Tongue (tissue), 2 donors: ENCODE results near the gene PACC1. TPM values are rescaled to one million over a fixed set of nuclear protein-coding genes. Genes with fewer than 3 reads are reported as not detected.
A peak's percentile ranks its signal among the peaks of the same experiment; 100 is the strongest.
"Not testable (repeated sequence)": the region's sequence is repeated elsewhere in the genome, so short reads cannot be mapped to it uniquely, and the experiment has no call there.

Experiments
- DNase-seq: peaks from one replicate; pipeline ENCODE4 v3.0.0-alpha.2; 2015
- total RNA-seq: library from RNA; depleted of rRNA; stranded (reverse); fragments of >200 nt; gene quantifications from one replicate; pipeline ENCODE4 v1.2.3, GENCODE V29; 2014

The PACC1 gene
- total RNA-seq, 1 donor from 2014 or later = 10.3 TPM

DNA sequence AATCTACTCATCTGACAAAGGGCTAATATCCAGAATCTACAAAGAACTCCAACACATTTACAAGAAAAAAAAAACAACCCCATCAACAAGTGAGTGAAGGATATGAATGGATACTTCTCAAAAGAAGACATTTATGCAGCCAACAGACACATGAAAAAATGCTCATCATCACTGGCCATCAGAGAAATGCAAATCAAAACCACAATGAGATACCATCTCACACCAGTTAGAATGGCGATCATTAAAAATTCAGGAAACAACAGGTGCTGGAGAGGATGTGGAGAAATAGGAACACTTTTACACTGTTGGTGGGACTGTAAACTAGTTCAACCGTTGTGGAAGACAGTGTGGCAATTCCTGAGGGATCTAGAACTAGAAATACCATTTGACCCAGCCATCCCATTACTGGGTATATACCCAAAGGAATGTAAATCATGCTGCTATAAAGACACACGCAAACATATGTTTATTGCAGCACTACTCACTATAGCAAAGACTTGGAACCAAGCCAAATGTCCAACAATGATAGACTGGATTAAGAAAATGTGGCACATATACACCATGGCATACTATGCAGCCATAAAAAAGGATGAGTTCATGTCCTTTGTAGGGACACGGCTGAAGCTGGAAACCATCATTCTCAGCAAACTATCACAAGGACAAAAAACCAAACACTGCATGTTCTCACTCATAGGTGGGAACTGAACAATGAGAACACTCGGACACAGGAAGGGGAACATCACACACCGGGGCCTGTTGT lies 18.8 kb downstream of the PACC1 start:
- not testable (repeated sequence) for DNase-seq

- DNase-seq = no peak
These were observed 25.5 kb downstream of the PACC1 start for GRCh38 chr1:212388985-212389716.

GRCh38 chr1:212386029-212386428 lies 28.7 kb downstream of the PACC1 start:
- no peak for DNase-seq

- DNase-seq = no peak
These were observed 33.2 kb downstream of the PACC1 start for GRCh38 chr1:212381397-212382035.

DNA sequence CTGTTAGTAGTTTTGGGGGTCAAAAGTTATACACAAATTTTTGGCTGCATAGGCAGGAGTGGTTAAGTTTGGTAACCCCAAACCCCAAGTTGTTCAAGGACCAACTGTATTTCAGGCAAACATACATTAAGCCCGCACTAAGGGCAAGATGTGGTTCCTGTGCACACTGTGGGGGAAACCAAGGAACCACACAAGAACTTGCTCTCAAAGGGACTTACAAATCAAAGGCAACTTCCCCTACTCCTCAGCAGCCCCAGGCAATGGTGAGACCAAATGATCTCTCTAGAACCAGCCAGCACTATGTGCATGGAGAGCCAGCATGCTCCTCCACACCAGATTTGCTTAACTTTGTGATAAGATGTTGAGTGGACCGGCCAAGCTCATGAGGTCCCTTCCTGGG lies 35.3 kb downstream of the PACC1 start:
- no peak for DNase-seq

DNA sequence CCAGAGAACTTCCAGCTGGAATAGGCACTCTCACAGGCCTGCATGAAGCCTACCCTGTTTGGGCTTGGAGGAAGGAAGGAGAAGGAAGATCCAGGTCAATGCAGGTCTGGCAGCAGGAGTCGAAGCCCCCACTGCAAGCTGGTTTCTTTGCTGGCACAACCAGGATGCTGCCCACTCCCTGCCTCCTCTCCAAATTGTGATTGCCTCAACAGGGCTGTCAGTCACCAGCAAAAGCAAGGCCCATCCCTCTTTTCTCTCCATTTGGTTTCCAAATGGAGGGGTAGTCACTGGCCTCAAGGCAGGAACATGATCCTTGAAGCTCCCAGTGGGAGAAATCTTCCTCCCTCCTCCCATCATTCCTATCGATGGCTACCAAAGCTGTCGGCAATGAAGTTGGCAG lies 37.0 kb downstream of the PACC1 start:
- DNase-seq = no peak

DNA sequence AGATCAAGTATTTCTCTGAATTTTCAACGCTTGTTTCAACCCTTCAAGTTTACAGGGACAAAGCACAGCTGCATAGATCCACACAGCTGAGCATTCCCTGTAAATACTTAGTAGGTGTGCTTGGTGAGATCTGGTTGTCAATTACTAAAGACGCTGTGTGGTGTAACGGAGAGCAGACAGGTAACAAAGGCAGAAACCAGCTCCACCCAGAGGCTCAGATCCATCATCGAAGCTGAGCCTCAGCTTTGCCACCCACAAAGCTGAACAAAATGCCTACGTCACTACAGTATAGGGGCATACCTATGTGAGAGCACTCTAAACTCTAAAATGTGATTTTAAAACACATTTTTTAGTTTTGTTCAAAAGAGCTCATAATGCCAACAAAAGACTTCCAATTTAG lies 38.7 kb downstream of the PACC1 start:
- DNase-seq = no peak

DNA sequence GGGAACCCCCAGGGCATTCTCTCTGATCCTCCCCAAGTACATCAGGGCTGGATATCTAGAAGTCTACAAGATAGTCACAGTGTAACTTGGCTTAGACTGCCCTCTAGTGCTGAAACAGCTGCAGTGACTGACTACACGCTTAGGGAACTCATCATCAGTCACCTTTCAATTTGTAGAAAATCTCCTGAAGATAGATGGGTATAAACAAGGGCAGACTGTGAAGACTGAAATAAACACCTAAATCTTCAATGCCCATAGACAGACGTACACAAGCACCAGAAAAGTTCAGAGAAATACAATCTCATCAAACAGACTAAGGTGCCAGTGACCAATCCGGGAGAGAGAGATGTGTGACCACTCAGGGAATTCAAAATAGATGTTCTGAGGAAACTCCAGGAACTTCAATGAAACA lies 46.6 kb downstream of the PACC1 start:
- peak; percentile 68 for DNase-seq

DNA sequence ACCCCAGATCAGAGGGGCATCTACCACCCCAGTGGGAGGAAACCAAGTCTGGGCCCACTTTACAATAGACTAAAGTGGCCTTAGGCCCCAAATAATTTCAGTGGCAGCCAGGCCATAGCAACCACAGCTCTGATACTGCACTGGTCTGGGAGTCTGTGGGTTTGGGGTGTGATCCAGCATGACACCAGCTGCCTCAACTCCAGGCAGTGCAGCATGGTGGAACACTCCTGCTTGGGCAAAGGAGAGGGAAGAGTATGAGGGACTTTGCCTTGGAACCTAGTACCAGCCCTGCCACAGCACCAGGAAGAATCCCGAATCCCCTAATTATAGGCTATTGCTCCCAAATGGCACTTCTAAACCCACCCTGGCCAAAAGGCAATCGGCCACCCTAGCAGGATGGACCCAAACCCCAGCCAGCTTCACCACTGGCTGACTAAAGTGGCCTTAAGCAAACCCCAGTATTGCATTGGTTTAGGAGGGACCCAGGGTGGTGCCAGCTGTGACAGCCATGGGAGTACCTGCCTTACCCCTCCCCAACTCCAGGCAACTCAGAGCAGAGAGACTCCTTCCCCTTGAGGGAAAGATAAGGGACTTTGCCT lies 47.1 kb downstream of the PACC1 start:
- no peak for DNase-seq

GRCh38 chr1:212366901-212367300 lies 47.8 kb downstream of the PACC1 start:
- DNase-seq = no peak

- no peak for DNase-seq
These were observed 49.7 kb downstream of the PACC1 start for GRCh38 chr1:212364985-212365384.

GRCh38 chr1:212359794-212360479 lies 54.7 kb downstream of the PACC1 start:
- DNase-seq = no peak

DNA sequence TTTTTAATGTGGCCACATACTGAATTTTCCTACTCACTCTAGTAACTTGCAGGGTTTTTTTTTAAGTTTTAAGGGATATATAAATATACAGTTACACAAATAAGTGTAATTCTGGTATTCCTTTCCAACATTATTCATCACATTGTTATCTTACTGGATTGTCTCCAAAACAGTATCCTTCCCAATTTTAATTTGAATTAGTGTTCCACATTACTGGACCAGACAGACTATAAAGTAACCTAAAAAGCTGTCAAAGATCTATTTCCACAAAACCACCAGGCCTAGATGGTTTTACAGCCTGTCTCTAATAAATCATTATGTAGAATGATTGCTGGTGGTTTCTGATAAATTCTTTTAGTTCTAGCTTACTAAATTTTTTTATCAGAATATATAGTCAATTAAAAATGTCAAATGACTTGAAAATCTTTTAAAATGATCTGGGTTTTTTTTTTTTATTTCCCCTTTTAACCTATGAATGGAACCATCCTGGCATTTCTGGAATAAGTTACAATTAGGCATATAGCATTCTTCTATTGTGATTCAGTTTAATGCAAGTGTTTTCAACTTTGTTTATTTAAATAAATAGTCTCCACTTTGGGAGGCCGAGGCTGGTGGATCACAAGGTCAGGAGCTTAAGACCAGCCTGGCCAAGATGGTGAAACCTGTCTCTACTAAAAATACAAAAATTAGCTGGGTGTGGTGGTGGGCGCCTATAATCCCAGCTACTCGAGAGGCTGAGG lies 59.3 kb downstream of the PACC1 start:
- DNase-seq = no peak

- DNase-seq = no peak
These were observed 60.2 kb downstream of the PACC1 start for GRCh38 chr1:212354464-212354863.

DNA sequence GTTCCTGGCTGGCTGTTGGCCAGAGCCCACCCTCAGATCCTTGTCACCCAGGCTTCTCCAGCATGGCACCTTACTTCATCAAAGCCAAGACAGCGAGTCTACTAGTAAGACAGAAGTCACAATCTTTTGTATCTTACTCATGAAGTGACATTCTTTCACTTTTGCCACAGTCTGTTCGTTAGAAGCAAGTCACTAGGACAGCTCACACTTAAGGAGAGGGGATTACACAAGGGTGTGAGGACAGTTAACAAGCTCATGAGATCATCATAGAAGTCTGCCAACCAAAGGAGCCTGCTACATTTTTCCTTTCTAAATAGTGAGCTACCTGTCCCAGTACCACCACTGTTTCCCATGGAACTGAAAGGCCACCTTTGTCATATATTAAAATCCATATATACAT lies 61.5 kb downstream of the PACC1 start:
- DNase-seq = no peak

DNA sequence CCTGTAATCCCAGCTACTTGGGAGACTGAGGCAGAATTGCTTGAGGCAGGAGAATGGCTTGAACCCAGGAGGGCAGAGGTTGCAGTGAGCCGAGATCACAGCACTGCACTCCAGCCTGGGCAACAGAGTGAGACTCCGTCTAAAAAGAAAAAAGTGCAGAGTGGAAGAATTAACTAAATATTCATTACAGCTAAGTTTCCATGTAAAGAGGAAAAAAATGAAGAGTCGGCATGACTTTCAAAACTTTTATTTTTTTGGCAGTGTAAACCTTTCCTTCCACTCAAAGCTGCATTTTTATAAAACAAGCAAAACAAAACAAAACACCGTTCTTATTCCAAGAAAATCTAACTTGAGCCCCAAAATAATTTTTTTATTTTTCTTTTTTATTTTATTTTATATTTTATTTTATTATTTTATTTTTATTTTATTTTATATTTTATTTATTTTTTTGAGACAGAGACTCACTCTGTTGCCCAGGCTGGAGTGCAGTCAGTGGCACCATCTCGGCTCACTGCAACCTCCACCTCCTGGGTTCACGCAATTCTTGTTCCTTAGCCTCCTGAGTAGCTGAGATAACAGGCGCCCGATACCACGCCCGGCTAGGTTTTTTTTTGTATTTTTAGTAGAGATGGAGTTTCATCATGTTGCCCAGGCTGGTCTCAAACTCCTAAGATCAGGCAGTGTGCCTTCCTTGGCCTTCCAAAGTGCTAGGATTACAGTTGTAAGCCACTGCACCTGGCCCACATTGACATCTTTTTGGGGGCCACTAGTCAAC lies 62.9 kb downstream of the PACC1 start:
- no peak for DNase-seq

DNA sequence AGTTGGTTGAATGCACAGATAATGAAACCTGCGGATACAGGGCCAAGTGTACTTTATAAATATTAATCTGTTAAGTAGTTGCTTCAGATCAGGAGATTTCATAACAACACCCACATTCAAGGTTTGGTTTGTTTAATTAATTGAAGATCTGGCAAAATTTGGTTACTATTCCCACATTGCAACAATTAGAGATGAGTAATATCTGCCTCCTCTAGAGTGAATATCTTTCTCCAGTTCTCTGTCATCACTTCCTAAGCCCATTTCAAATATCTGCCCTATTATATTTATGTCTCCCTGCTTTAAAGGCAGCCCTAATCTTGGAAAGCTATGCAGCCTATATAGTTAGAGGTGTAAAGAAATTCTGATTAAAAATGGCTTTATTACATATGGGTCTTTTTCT lies 68.1 kb downstream of the PACC1 start:
- DNase-seq = no peak

DNA sequence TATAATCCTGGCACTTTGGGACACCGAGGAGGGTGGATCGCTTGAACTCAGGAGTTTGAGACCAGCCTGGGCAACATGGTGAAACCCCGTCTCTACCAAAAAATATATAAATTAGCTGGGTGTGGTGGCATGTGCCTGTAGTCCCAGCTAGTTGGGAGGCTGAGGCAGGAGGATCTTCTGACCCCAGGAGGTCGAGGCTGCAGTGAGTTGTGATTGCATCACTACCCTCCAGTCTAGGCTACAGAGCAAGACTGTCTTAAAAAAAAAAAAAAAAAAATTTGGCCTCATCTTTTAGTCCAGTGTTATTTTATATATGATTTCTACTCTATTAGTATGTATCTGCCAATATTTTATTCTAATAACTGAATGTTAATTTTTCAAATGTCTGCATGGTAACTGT lies 69.8 kb downstream of the PACC1 start:
- DNase-seq = no peak

DNA sequence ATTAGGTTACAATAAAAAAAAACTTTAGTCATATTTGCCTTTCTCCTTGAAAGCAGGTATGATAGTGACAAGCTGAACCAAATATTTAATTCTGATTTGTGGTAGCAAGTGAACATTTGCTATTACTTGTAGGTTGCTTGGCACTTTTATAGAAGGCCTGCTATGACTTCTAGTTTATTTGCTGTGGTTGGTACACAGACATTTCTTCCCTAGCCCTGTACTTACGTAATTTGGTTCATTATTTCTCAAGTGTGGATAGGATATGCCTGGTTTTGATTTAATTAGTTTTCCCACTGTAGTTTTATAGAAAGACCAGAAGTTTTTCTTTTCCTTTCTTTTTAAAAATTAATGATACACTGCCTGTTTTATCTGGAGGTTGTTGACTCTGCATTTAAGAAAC lies 73.6 kb downstream of the PACC1 start:
- no peak for DNase-seq

DNA sequence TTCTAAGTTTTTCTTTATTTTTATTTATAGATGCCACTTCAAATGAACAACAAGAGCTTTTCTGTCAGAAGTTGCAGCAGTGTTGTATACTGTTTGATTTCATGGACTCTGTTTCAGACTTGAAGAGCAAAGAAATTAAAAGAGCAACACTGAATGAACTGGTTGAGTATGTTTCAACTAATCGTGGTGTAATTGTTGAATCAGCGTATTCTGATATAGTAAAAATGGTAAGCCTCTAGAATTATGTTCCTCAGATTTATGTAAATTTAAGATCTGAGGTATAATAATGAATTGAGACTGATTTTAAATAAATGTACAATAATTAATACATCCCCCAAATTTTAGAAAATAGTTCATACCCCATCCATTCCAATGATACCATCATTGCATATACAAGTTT lies 85.6 kb downstream of the PACC1 start:
- no peak for DNase-seq

DNA sequence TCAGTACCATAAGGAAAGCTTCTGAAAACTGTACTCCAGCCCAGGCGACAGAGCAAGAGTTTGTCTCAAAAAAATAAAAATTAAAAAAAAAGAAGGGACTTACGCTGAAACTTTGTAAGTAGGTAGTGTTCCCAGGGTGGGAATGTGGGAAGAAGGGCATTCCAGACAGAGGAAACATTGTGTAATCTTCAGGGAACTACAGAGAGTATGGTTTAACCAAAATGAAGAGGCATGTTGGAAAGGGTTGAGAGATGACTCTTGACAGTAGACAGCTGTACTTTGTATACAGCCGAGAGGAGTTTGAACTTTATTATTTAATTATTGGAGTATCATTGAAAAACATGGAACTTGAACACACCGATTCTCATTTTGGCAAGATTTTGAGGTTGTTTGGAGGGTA lies 86.4 kb downstream of the PACC1 start:
- no peak for DNase-seq
